Peyer's patch (tissue), 4 donors: ENCODE data around the gene CIZ1.

Experiments used
- CTCF ChIP-seq, 6 experiments: fragments of 450-650 bp in 4 of 6; fragments of 200-600 bp in 2 of 6; sonication (generic) in 1 of 6; IDR thresholded peaks; one replicate each; pipeline ENCODE4 v1.5.1; 2017 to 2019; ENCODE audit warnings: antibody characterized with exemption in 6 of 6, mild to moderate bottlenecking in 3 of 6, moderate library complexity in 1 of 6
- POLR2A ChIP-seq, 2 donors: fragments of 450-650 bp; IDR thresholded peaks; one replicate each; pipeline ENCODE4 v1.5.1; 2017; ENCODE audit warnings: antibody characterized with exemption in 2 of 2, mild to moderate bottlenecking in 2 of 2, moderate library complexity in 2 of 2

DNA sequence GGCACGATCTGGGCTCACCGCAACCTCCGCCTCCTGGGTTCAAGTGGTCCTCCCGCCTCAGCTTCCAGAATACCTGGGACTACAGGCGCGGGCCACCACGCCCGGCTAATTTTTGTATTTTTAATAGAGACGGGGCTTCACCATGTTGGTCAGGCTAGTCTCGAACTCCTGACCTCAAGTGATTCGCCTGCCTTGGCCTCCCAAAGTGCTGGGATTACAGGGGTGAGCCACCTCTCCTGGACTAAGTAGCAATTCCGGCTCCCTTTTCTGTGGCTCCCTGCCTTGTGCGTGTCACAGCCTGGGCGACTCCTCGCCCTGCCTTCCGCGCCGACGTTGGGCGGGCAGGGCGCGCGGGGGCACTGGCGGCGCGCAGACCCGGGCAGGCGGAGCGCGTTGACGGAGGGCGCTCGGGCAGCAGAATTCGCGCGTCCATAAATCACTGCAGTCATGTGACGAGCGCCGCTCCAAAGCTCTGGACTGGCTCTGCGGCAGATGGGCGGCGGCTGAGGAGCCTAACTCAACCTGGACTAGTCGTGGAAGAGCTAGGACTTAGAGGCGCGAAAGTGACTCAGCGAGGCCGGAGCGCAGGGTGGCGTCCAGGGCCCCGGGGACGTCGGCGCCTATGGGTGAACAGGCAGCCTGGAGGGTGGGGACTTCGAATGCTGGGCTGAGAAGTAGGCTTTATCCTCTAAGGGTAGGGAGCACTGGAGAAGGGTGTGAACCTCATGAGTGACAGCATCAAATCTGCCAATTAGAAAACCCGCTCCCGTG, 1.4 kb upstream of the CIZ1 start:
- TF ChIP-seq CTCF (IDR thresholded peaks at IDR 0.05) = peak in 4 of 6 experiments; percentile 32 to 40 (median 37)
- TF ChIP-seq POLR2A (IDR thresholded peaks at IDR 0.05) = peak; percentile 68 to 78
